Right atrium auricular region (tissue), 2 donors: Measurements from ENCODE around the gene WDTC1. TPM values are rescaled to one million over a fixed set of nuclear protein-coding genes. Genes with fewer than 3 reads are reported as not detected.

Experiments
- DNase-seq: peaks from one replicate; pipeline ENCODE4 v3.0.0-alpha.2; 2019; ENCODE audit warnings: low spot score
- H3K27ac ChIP-seq, 2 donors: fragments of 200-600 bp; sonication (generic); 1 replicate in 1 of 2; 2 replicates in 1 of 2; pipeline ENCODE4 v1.5.1; 2016 to 2019
- H3K27me3 ChIP-seq, 2 donors: fragments of 200-600 bp; sonication (generic); one replicate each; pipeline versions ENCODE4 v1.5.1 to v1.6.0; 2017 to 2019
- H3K36me3 ChIP-seq: fragments of 200-600 bp; sonication (generic); one replicate; pipeline ENCODE4 v1.5.1; 2016
- H3K4me1 ChIP-seq, 2 donors: fragments of 200-600 bp; sonication (generic); one replicate each; pipeline versions ENCODE4 v1.5.1 to v1.6.0; 2017 to 2019
- H3K4me3 ChIP-seq, 2 donors: fragments of 200-600 bp; sonication (generic); 1 replicate in 1 of 2; 2 replicates in 1 of 2; pipeline ENCODE4 v1.5.1; 2017 to 2019; ENCODE audit warnings: mild to moderate bottlenecking in 1 of 2, moderate library complexity in 1 of 2
- H3K9me3 ChIP-seq, 2 donors: fragments of 200-600 bp; sonication (generic); one replicate each; pipeline ENCODE4 v1.5.1; 2019
- total RNA-seq, 2 donors: library from RNA; depleted of rRNA; stranded (reverse); fragments of >200 nt; gene quantifications; one replicate each; pipeline ENCODE4 v1.1.0, GENCODE V29; 2016
- TF ChIP-seq, protein P1 (sequence below), 2 donors: fragments of 200-600 bp; sonication (generic); IDR thresholded peaks; one replicate each; pipeline ENCODE4 v1.5.1; 2019; ENCODE audit warnings: antibody characterized with exemption in 2 of 2

WDTC1 gene
- total RNA-seq, 2 donors from 2014 or later, result 52.0 to 77.9 TPM

- no peaks in the 10 kb centered on the region for H3K27me3 ChIP-seq
- H3K27ac ChIP-seq, result no peak overlapping the region
- H3K4me3 ChIP-seq, result no peak overlapping the region
- TF ChIP-seq, protein P1, sequence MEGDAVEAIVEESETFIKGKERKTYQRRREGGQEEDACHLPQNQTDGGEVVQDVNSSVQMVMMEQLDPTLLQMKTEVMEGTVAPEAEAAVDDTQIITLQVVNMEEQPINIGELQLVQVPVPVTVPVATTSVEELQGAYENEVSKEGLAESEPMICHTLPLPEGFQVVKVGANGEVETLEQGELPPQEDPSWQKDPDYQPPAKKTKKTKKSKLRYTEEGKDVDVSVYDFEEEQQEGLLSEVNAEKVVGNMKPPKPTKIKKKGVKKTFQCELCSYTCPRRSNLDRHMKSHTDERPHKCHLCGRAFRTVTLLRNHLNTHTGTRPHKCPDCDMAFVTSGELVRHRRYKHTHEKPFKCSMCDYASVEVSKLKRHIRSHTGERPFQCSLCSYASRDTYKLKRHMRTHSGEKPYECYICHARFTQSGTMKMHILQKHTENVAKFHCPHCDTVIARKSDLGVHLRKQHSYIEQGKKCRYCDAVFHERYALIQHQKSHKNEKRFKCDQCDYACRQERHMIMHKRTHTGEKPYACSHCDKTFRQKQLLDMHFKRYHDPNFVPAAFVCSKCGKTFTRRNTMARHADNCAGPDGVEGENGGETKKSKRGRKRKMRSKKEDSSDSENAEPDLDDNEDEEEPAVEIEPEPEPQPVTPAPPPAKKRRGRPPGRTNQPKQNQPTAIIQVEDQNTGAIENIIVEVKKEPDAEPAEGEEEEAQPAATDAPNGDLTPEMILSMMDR (IDR thresholded peaks at IDR 0.05), result no peak
- no peaks in the 10 kb centered on the region for H3K9me3 ChIP-seq
- H3K36me3 ChIP-seq, result no peaks in the 10 kb centered on the region
- no peak for DNase-seq
- peaks cover 0 to 36% of the 10 kb centered on the region in 2 donors for H3K4me1 ChIP-seq
These were observed 111.9 kb downstream of the WDTC1 start for GRCh38 chr1:27346357-27346756.

DNA sequence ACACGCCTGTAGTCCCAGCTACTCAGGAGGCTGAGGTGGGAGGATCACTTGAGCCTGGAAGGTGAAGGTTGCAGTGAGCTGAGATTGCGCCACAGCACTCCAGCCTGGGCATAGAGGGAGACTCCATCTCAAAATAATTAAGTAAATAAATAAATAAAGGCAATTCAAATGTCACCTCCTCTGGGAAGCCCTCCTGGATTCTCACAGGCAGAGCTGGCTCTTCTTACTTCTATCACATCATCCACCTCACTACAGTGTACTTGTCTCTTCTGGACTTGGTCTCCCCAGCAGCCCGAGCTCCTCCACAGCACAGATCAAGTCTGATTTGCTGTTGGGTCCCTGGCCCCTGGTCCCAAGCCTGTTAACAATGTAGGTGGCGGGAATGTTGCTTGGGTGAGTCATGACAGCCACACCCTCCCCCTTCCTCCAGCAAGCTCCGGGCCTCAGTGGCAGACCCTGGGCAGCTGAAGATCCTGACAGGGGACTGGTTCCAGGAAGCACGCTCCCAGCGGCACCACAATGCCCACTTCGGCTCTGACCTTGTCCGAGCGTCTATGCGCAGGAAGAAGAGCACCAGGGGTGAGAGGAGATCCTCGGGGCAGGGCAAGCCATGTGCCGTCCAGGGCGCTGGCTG lies 112.7 kb downstream of the WDTC1 start:
- no peak for DNase-seq
- H3K4me1 ChIP-seq, result peaks cover 0 to 31% of the 10 kb centered on the region in 2 donors
- H3K27me3 ChIP-seq, result no peaks in the 10 kb centered on the region
- TF ChIP-seq, protein P1 (IDR thresholded peaks at IDR 0.05), result no peak
- no peak overlapping the region for H3K27ac ChIP-seq
- no peaks in the 10 kb centered on the region for H3K9me3 ChIP-seq
- no peak overlapping the region for H3K4me3 ChIP-seq
- no peaks in the 10 kb centered on the region for H3K36me3 ChIP-seq

GRCh38 chr1:27348861-27349783 lies 114.7 kb downstream of the WDTC1 start:
- Histone ChIP-seq H3K4me1 (peaks cover 0 to 30% of the 10 kb centered on the region in 2 donors), H3K9me3 (no peaks in the 10 kb centered on the region), H3K27ac (no peak overlapping the region), H3K27me3 (no peaks in the 10 kb centered on the region), H3K4me3 (peak overlapping the region; percentile 37 to 52), H3K36me3 (peaks cover 13% of the 10 kb centered on the region)
- TF ChIP-seq, protein P1 (IDR thresholded peaks at IDR 0.05), result no peak
- DNase-seq, result no peak

DNA sequence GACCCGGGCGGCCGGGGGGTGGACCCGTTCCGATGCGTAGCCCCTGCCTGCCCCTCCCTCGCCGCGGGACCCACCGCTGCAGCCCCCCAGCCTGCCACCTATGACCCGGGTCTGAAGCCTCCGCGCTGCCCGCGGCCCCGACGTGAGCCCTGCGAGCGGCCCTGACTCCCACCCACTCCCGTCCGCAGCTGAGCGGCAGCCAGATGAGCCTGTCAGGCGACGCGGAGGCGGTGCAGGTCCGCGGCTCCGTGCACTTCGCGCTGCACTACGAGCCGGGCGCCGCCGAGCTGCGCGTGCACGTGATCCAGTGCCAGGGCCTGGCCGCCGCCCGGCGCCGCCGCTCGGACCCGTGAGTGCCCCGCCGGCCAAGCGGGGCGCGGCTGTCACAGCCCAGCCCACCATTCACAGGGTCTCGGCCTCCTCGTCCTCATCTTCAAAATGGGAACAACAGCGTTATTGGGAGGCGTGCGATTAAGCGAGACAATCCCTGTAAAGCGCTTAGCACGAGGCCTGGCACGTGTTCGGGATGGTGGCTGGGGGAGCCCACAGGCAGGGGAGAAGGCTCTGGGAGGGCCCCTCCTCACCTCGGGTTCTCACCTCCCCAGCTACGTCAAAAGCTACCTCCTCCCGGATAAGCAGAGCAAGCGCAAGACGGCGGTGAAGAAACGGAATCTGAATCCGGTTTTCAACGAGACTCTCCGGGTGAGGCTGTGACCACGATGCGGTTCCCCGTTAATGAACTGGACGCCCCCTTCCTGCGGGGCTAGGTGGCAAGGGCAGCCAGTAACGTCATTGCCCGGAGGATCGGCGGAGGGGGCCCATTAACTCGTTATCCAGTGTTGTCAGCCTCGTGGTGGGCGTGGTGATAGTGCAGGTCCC lies 115.6 kb downstream of the WDTC1 start:
- Histone ChIP-seq H3K4me1 (peaks cover 0 to 30% of the 10 kb centered on the region in 2 donors), H3K27me3 (no peaks in the 10 kb centered on the region), H3K9me3 (no peaks in the 10 kb centered on the region), H3K27ac (peak overlapping the region in 1 of 2 donors; percentile 51), H3K4me3 (peak overlapping the region; percentile 37 to 52), H3K36me3 (peaks cover 20% of the 10 kb centered on the region)
- DNase-seq, result no peak
- TF ChIP-seq, protein P1 (IDR thresholded peaks at IDR 0.05), result peak in 1 of 2 donors; percentile 28
